Astrocyte (in vitro differentiated cells and primary cell): Measurements from ENCODE around the gene TSNAX.

ENCODE experiments used
- CTCF ChIP-seq: IDR thresholded peaks from 2 replicates; pipeline ENCODE4 v1.5.1; 2011; ENCODE audit warnings: low read depth, mild to moderate bottlenecking, inconsistent platforms, low read length, moderate library complexity; ENCODE audit not compliant: insufficient read depth
- EZH2 ChIP-seq: IDR thresholded peaks from 2 replicates; pipeline ENCODE4 v1.6.1; 2012; ENCODE audit warnings: mild to moderate bottlenecking, low read length, inconsistent platforms; ENCODE audit not compliant: insufficient read depth

- TF ChIP-seq CTCF (no peak), EZH2 (no peak)
These were observed 29.2 kb upstream of the TSNAX start for GRCh38 chr1:231499148-231499763.
